ENCODE measurements around the gene SOCS2.

Gene SOCS2

GRCh38 chr12:93578221-93578620, 5.7 kb downstream of the SOCS2 start:
- H3K4me1 ChIP-seq (ENCODE audit: control insufficient read depth, insufficient read depth, low read length, poor library complexity, severe bottlenecking) = peaks cover 8% of the 10 kb centered on the region
- no peak overlapping the region for H3K4me3 ChIP-seq (ENCODE audit: insufficient read depth, low read depth, low read length, poor library complexity, severe bottlenecking)
- no peaks in the 10 kb centered on the region for H3K9me3 ChIP-seq (ENCODE audit: control insufficient read depth, low read length)
- H3K27ac ChIP-seq (ENCODE audit: insufficient read depth, low read length, poor library complexity, severe bottlenecking) = no peak overlapping the region
- no peak for DNase-seq
- H3K36me3 ChIP-seq (ENCODE audit: control insufficient read depth, insufficient read depth, low read length) = peaks cover 14% of the 10 kb centered on the region
- H3K27me3 ChIP-seq (replicated peaks; ENCODE audit: control insufficient read depth, insufficient read depth, low read length, poor library complexity, severe bottlenecking) = no peaks in the 10 kb centered on the region

GRCh38 chr12:93580682-93581081, 8.2 kb downstream of the SOCS2 start:
- DNase-seq = no peak
- Histone ChIP-seq H3K27me3 (replicated peaks; ENCODE audit: control insufficient read depth, insufficient read depth, low read length, poor library complexity, severe bottlenecking) (no peaks in the 10 kb centered on the region), H3K4me3 (ENCODE audit: insufficient read depth, low read depth, low read length, poor library complexity, severe bottlenecking) (no peak overlapping the region), H3K4me1 (ENCODE audit: control insufficient read depth, insufficient read depth, low read length, poor library complexity, severe bottlenecking) (no peaks in the 10 kb centered on the region), H3K9me3 (ENCODE audit: control insufficient read depth, low read length) (no peaks in the 10 kb centered on the region), H3K36me3 (ENCODE audit: control insufficient read depth, insufficient read depth, low read length) (peaks cover 10% of the 10 kb centered on the region), H3K27ac (ENCODE audit: insufficient read depth, low read length, poor library complexity, severe bottlenecking) (no peak overlapping the region)

- H3K9me3 ChIP-seq (ENCODE audit: control insufficient read depth, low read length) = no peaks in the 10 kb centered on the region
- H3K36me3 ChIP-seq (ENCODE audit: control insufficient read depth, insufficient read depth, low read length) = peaks cover 10% of the 10 kb centered on the region
- H3K4me3 ChIP-seq (ENCODE audit: insufficient read depth, low read depth, low read length, poor library complexity, severe bottlenecking) = no peak overlapping the region
- DNase-seq = no peak
- H3K4me1 ChIP-seq (ENCODE audit: control insufficient read depth, insufficient read depth, low read length, poor library complexity, severe bottlenecking) = no peaks in the 10 kb centered on the region
- H3K27me3 ChIP-seq (replicated peaks; ENCODE audit: control insufficient read depth, insufficient read depth, low read length, poor library complexity, severe bottlenecking) = no peaks in the 10 kb centered on the region
- H3K27ac ChIP-seq (ENCODE audit: insufficient read depth, low read length, poor library complexity, severe bottlenecking) = no peak overlapping the region
These were observed 8.9 kb downstream of the SOCS2 start for GRCh38 chr12:93581370-93581769.

- Histone ChIP-seq H3K9me3 (ENCODE audit: control insufficient read depth, low read length) (no peaks in the 10 kb centered on the region), H3K36me3 (ENCODE audit: control insufficient read depth, insufficient read depth, low read length) (peaks cover 7% of the 10 kb centered on the region), H3K4me1 (ENCODE audit: control insufficient read depth, insufficient read depth, low read length, poor library complexity, severe bottlenecking) (no peaks in the 10 kb centered on the region), H3K4me3 (ENCODE audit: insufficient read depth, low read depth, low read length, poor library complexity, severe bottlenecking) (no peak overlapping the region), H3K27me3 (replicated peaks; ENCODE audit: control insufficient read depth, insufficient read depth, low read length, poor library complexity, severe bottlenecking) (no peaks in the 10 kb centered on the region), H3K27ac (ENCODE audit: insufficient read depth, low read length, poor library complexity, severe bottlenecking) (no peak overlapping the region)
- no peak for DNase-seq
These were observed 9.9 kb downstream of the SOCS2 start for GRCh38 chr12:93582351-93582750.

GRCh38 chr12:93583627-93584392, 11.3 kb downstream of the SOCS2 start:
- peaks cover 2% of the 10 kb centered on the region for H3K36me3 ChIP-seq (ENCODE audit: control insufficient read depth, insufficient read depth, low read length)
- no peak overlapping the region for H3K27ac ChIP-seq (ENCODE audit: insufficient read depth, low read length, poor library complexity, severe bottlenecking)
- DNase-seq = no peak
- H3K9me3 ChIP-seq (ENCODE audit: control insufficient read depth, low read length) = no peaks in the 10 kb centered on the region
- H3K27me3 ChIP-seq (replicated peaks; ENCODE audit: control insufficient read depth, insufficient read depth, low read length, poor library complexity, severe bottlenecking) = no peaks in the 10 kb centered on the region
- H3K4me3 ChIP-seq (ENCODE audit: insufficient read depth, low read depth, low read length, poor library complexity, severe bottlenecking) = no peak overlapping the region
- H3K4me1 ChIP-seq (ENCODE audit: control insufficient read depth, insufficient read depth, low read length, poor library complexity, severe bottlenecking) = no peaks in the 10 kb centered on the region

- Histone ChIP-seq H3K36me3 (ENCODE audit: control insufficient read depth, insufficient read depth, low read length) (no peaks in the 10 kb centered on the region), H3K27me3 (replicated peaks; ENCODE audit: control insufficient read depth, insufficient read depth, low read length, poor library complexity, severe bottlenecking) (no peaks in the 10 kb centered on the region)
These were observed 12.8 kb downstream of the SOCS2 start for GRCh38 chr12:93585247-93585646.

GRCh38 chr12:93587611-93588010, 15.1 kb downstream of the SOCS2 start:
- Histone ChIP-seq H3K4me3 (ENCODE audit: insufficient read depth, low read depth, low read length, poor library complexity, severe bottlenecking) (no peak overlapping the region), H3K27ac (ENCODE audit: insufficient read depth, low read length, poor library complexity, severe bottlenecking) (no peak overlapping the region), H3K36me3 (ENCODE audit: control insufficient read depth, insufficient read depth, low read length) (no peaks in the 10 kb centered on the region), H3K4me1 (ENCODE audit: control insufficient read depth, insufficient read depth, low read length, poor library complexity, severe bottlenecking) (peaks cover 10% of the 10 kb centered on the region), H3K9me3 (ENCODE audit: control insufficient read depth, low read length) (no peaks in the 10 kb centered on the region), H3K27me3 (replicated peaks; ENCODE audit: control insufficient read depth, insufficient read depth, low read length, poor library complexity, severe bottlenecking) (peaks cover 5% of the 10 kb centered on the region)
- no peak for DNase-seq

More at GRCh38 chr12:93585247-93585646, 12.8 kb downstream of the SOCS2 start:
- Histone ChIP-seq H3K27ac (ENCODE audit: insufficient read depth, low read length, poor library complexity, severe bottlenecking) (no peak overlapping the region), H3K4me1 (ENCODE audit: control insufficient read depth, insufficient read depth, low read length, poor library complexity, severe bottlenecking) (no peaks in the 10 kb centered on the region), H3K4me3 (ENCODE audit: insufficient read depth, low read depth, low read length, poor library complexity, severe bottlenecking) (no peak overlapping the region), H3K9me3 (ENCODE audit: control insufficient read depth, low read length) (no peaks in the 10 kb centered on the region)
- DNase-seq = no peak

GRCh38 chr12:93589081-93589480, 16.6 kb downstream of the SOCS2 start:
- no peak for DNase-seq
- H3K4me1 ChIP-seq (ENCODE audit: control insufficient read depth, insufficient read depth, low read length, poor library complexity, severe bottlenecking) = peaks cover 10% of the 10 kb centered on the region
- H3K4me3 ChIP-seq (ENCODE audit: insufficient read depth, low read depth, low read length, poor library complexity, severe bottlenecking) = no peak overlapping the region
- H3K9me3 ChIP-seq (ENCODE audit: control insufficient read depth, low read length) = no peaks in the 10 kb centered on the region
- no peak overlapping the region for H3K27ac ChIP-seq (ENCODE audit: insufficient read depth, low read length, poor library complexity, severe bottlenecking)
- peaks cover 12% of the 10 kb centered on the region for H3K27me3 ChIP-seq (replicated peaks; ENCODE audit: control insufficient read depth, insufficient read depth, low read length, poor library complexity, severe bottlenecking)
- H3K36me3 ChIP-seq (ENCODE audit: control insufficient read depth, insufficient read depth, low read length) = no peaks in the 10 kb centered on the region

- H3K36me3 ChIP-seq (ENCODE audit: control insufficient read depth, insufficient read depth, low read length) = no peaks in the 10 kb centered on the region
- DNase-seq = peak in 1 of 3 donors; percentile 13
- H3K27me3 ChIP-seq (replicated peaks; ENCODE audit: control insufficient read depth, insufficient read depth, low read length, poor library complexity, severe bottlenecking) = peaks cover 17% of the 10 kb centered on the region
- H3K4me3 ChIP-seq (ENCODE audit: insufficient read depth, low read depth, low read length, poor library complexity, severe bottlenecking) = peak overlapping the region; percentile 65
- no peaks in the 10 kb centered on the region for H3K9me3 ChIP-seq (ENCODE audit: control insufficient read depth, low read length)
- H3K27ac ChIP-seq (ENCODE audit: insufficient read depth, low read length, poor library complexity, severe bottlenecking) = no peak overlapping the region
- peaks cover 10% of the 10 kb centered on the region for H3K4me1 ChIP-seq (ENCODE audit: control insufficient read depth, insufficient read depth, low read length, poor library complexity, severe bottlenecking)
These were observed 18.8 kb downstream of the SOCS2 start for GRCh38 chr12:93591137-93591868.
